GM23248 (cell line): Measurements from ENCODE around the gene MYH9.

Experiments
- EZH2 ChIP-seq: fragments of 200-600 bp; sonication (generic); IDR thresholded peaks from 2 replicates; pipeline ENCODE4 v1.6.1; 2018; ENCODE audit warnings: antibody characterized with exemption, mild to moderate bottlenecking; ENCODE audit not compliant: insufficient read depth, poor library complexity, severe bottlenecking
- EZH2phosphoT487 ChIP-seq: fragments of 200-600 bp; sonication (generic); IDR thresholded peaks from 2 replicates; pipeline ENCODE4 v1.6.1; 2018; ENCODE audit warnings: antibody characterized with exemption, moderate library complexity, mild to moderate bottlenecking, low read depth; ENCODE audit not compliant: insufficient read depth

DNA sequence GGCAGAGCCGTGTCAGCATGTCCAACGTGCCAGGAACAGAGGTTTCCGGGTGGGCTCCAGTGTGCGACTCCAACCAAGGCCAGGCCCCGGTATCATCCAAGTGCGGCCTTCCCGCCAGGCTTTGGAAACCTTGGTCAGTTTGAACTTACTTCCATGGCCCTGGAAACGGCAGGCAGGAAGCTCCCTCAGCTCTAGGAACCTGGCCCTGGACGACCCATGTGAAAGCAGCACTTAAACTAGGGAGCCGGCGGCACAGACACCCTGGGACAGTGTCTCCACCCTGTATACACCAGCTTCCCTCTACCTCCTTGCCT is 65.2 kb downstream of the MYH9 start:
- TF ChIP-seq EZH2phosphoT487 (no peak), EZH2 (no peak)
